ENCODE data around the gene AJAP1. TPM values are rescaled to one million over a fixed set of nuclear protein-coding genes. Genes with fewer than 3 reads are reported as not detected.

Gene AJAP1
- total RNA-seq, 1 donor from 2014 or later = 0.26 TPM

GRCh38 chr1:4634156-4634792 is 20.1 kb upstream of the AJAP1 start:
- TF ChIP-seq, protein P1, sequence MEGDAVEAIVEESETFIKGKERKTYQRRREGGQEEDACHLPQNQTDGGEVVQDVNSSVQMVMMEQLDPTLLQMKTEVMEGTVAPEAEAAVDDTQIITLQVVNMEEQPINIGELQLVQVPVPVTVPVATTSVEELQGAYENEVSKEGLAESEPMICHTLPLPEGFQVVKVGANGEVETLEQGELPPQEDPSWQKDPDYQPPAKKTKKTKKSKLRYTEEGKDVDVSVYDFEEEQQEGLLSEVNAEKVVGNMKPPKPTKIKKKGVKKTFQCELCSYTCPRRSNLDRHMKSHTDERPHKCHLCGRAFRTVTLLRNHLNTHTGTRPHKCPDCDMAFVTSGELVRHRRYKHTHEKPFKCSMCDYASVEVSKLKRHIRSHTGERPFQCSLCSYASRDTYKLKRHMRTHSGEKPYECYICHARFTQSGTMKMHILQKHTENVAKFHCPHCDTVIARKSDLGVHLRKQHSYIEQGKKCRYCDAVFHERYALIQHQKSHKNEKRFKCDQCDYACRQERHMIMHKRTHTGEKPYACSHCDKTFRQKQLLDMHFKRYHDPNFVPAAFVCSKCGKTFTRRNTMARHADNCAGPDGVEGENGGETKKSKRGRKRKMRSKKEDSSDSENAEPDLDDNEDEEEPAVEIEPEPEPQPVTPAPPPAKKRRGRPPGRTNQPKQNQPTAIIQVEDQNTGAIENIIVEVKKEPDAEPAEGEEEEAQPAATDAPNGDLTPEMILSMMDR (IDR thresholded peaks at IDR 0.05; ENCODE audit: insufficient read depth, low read length, severe bottlenecking) = no peak
- Histone ChIP-seq H3K27me3 (ENCODE audit: control insufficient read depth, insufficient read depth, low read length) (no peaks in the 10 kb centered on the region), H3K36me3 (ENCODE audit: control insufficient read depth, insufficient read depth, low read length) (no peaks in the 10 kb centered on the region), H3K4me3 (ENCODE audit: low read depth, low read length) (no peak overlapping the region)
- DNase-seq (ENCODE audit: low read depth) = no peak
- no peak for FAIRE-seq

GRCh38 chr1:4634793-4635406 is 19.5 kb upstream of the AJAP1 start:
- TF ChIP-seq, protein P1 (IDR thresholded peaks at IDR 0.05; ENCODE audit: insufficient read depth, low read length, severe bottlenecking) = no peak
- DNase-seq (ENCODE audit: low read depth) (no peak), FAIRE-seq (no peak)
- Histone ChIP-seq H3K27me3 (ENCODE audit: control insufficient read depth, insufficient read depth, low read length) (no peaks in the 10 kb centered on the region), H3K4me3 (ENCODE audit: low read depth, low read length) (no peak overlapping the region), H3K36me3 (ENCODE audit: control insufficient read depth, insufficient read depth, low read length) (no peaks in the 10 kb centered on the region)

DNA sequence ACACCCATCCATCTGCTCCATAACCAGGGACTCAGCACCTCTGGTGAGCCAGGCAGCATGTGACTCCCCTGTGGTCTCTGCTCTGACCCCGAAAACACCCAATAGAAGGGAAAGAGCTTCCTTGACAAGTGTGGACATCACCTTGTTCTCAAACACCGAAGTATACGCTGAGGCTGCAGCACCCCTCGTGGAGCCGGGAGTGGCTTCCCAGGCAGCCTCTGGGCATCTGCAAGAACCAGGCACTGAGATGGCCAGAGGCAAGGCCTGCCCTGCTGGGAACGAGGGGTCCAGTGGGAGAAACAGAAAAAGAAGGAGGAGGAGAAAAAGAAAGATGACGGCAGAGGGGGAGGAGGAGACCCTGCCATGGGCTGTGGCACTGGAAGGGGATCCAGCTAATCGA is 18.2 kb upstream of the AJAP1 start:
- no peak for FAIRE-seq
- TF ChIP-seq, protein P1 (IDR thresholded peaks at IDR 0.05; ENCODE audit: insufficient read depth, low read length, severe bottlenecking) = no peak
- Histone ChIP-seq H3K36me3 (ENCODE audit: control insufficient read depth, insufficient read depth, low read length) (no peaks in the 10 kb centered on the region), H3K4me3 (ENCODE audit: low read depth, low read length) (no peak overlapping the region), H3K27me3 (ENCODE audit: control insufficient read depth, insufficient read depth, low read length) (no peaks in the 10 kb centered on the region)
- no peak for DNase-seq (ENCODE audit: low read depth)

GRCh38 chr1:4636644-4637380 is 17.6 kb upstream of the AJAP1 start:
- TF ChIP-seq, protein P1 (IDR thresholded peaks at IDR 0.05; ENCODE audit: insufficient read depth, low read length, severe bottlenecking) = no peak
- no peaks in the 10 kb centered on the region for H3K27me3 ChIP-seq (ENCODE audit: control insufficient read depth, insufficient read depth, low read length)
- H3K4me3 ChIP-seq (ENCODE audit: low read depth, low read length) = no peak overlapping the region
- DNase-seq (ENCODE audit: low read depth) (no peak), FAIRE-seq (no peak)
- H3K36me3 ChIP-seq (ENCODE audit: control insufficient read depth, insufficient read depth, low read length) = no peaks in the 10 kb centered on the region

- DNase-seq (ENCODE audit: low read depth) = no peak
- Histone ChIP-seq H3K36me3 (ENCODE audit: control insufficient read depth, insufficient read depth, low read length) (no peaks in the 10 kb centered on the region), H3K4me3 (ENCODE audit: low read depth, low read length) (no peak overlapping the region), H3K27me3 (ENCODE audit: control insufficient read depth, insufficient read depth, low read length) (no peaks in the 10 kb centered on the region)
- TF ChIP-seq, protein P1 (IDR thresholded peaks at IDR 0.05; ENCODE audit: insufficient read depth, low read length, severe bottlenecking) = no peak
- no peak for FAIRE-seq
Observed at GRCh38 chr1:4637616-4638344, 16.6 kb upstream of the AJAP1 start.
